Measurements from ENCODE around the gene IL23A.

Gene IL23A

DNA sequence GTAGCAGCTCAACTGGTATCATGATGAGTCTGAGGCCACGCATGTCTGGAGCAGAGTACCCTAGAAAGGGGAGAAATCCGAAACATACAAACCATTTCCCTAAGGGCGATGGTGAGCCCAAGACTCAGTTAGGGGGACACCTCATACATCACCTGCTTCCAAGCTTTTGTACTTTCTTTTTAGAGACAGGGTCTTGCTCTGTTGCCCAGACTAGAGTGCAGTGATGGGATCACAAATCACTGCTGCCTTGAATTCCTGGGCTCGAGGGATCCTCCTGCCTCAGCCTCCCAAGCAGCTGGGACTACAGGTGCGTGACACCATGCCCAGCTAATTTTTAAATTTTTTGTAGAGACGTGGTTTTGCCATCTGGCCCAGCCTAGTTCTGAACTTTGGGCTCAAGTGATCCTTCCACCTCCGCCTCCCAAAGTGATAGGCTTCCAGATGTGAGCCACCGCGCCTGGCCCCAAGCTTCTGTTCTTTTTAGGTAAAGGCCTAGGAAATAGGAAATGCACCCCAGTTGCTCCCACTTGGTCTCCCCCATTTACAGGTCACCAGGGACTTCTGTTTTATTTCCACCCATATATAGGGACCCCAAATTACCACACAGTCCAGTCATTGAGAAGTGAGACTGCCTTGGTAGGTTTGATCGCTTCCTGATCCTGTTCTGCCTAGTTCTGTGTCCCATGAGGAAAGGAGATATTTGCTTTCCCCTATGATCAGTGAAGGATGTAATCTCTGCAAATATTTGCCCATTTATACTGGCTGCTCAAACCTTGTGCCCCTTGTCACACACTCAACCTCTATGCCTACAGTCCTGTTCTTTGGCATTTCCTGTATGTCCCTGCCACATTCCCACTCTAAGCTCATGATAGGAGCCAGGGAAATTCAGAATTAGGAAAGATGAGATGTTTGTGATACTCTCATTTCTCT is 23.7 kb downstream of the IL23A start, which contains the start of gene APOF:
Gene APOF, minus strand, starts transcription at position 728 of the 930 bp plus-strand sequence. Its CDS starts 112 bp downstream, at position 616.
- ATAC-seq (ENCODE audit: insufficient read depth, low read depth): no peak

DNA sequence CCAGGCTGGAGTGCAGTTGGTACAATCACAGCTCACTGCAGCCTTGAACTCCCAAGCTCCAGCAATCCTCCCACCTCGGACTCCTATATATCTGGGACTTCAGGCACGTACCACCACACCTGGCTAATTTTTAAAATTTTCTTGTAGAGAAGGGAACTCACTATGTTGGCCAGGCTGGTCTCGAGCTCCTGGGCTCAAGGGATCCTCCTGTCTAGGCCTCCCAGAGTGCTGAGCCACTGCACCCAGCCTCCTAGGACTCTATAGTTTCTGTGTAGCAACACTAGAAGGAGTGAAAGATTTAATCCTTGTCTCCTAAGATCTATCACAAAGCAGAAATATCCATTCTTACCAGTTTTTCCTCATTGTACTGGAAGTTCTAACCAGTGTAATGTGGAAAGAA is 28.3 kb downstream of the IL23A start:
- Histone ChIP-seq H3K27ac (ENCODE audit: low read length) (no peak overlapping the region), H3K9ac (ENCODE audit: low read depth, low read length) (no peak overlapping the region), H2AFZ (ENCODE audit: low read depth, low read length) (no peak overlapping the region), H3K4me1 (ENCODE audit: insufficient read depth, low read length) (no peaks in the 10 kb centered on the region), H4K20me1 (ENCODE audit: insufficient read depth, low read length) (no peaks in the 10 kb centered on the region), H3K27me3 (ENCODE audit: insufficient read depth, low read length, poor library complexity) (no peaks in the 10 kb centered on the region), H3K4me2 (ENCODE audit: insufficient read depth, low read length) (no peak overlapping the region), H3K9me3 (ENCODE audit: insufficient read depth, low read length, severe bottlenecking) (no peaks in the 10 kb centered on the region), H3K4me3 (ENCODE audit: low read depth in 1 of 2, low read length in 2 of 2) (no peak overlapping the region), H3K79me2 (ENCODE audit: insufficient read depth, low read length) (no peaks in the 10 kb centered on the region), H3K36me3 (ENCODE audit: insufficient read depth, low read length) (no peaks in the 10 kb centered on the region)
- no peak for TF ChIP-seq EZH2 (IDR thresholded peaks at IDR 0.05; ENCODE audit: borderline replicate concordance, low read depth, low read length, severe bottlenecking)
- TF ChIP-seq, protein P1, sequence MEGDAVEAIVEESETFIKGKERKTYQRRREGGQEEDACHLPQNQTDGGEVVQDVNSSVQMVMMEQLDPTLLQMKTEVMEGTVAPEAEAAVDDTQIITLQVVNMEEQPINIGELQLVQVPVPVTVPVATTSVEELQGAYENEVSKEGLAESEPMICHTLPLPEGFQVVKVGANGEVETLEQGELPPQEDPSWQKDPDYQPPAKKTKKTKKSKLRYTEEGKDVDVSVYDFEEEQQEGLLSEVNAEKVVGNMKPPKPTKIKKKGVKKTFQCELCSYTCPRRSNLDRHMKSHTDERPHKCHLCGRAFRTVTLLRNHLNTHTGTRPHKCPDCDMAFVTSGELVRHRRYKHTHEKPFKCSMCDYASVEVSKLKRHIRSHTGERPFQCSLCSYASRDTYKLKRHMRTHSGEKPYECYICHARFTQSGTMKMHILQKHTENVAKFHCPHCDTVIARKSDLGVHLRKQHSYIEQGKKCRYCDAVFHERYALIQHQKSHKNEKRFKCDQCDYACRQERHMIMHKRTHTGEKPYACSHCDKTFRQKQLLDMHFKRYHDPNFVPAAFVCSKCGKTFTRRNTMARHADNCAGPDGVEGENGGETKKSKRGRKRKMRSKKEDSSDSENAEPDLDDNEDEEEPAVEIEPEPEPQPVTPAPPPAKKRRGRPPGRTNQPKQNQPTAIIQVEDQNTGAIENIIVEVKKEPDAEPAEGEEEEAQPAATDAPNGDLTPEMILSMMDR (IDR thresholded peaks at IDR 0.05; ENCODE audit: borderline replicate concordance, extremely low read depth, low read length, poor library complexity, severe bottlenecking): no peak
- ATAC-seq (ENCODE audit: insufficient read depth, low read depth) (no peak), DNase-seq (no peak)

More for the DNA sequence above, 23.7 kb downstream of the IL23A start, which contains the start of gene APOF:
- no peak for DNase-seq
- Histone ChIP-seq H3K36me3 (ENCODE audit: insufficient read depth, low read length) (no peaks in the 10 kb centered on the region), H3K9me3 (ENCODE audit: insufficient read depth, low read length, severe bottlenecking) (no peaks in the 10 kb centered on the region), H3K4me1 (ENCODE audit: insufficient read depth, low read length) (peaks cover 27% of the 10 kb centered on the region), H3K4me3 (ENCODE audit: low read depth in 1 of 2, low read length in 2 of 2) (no peak within 1 kb of the TSS), H2AFZ (ENCODE audit: low read depth, low read length) (peak within 1 kb of the TSS; percentile 29; the same call in 1 of the 2 replicates), H3K4me2 (ENCODE audit: insufficient read depth, low read length) (no peak within 1 kb of the TSS), H3K27me3 (ENCODE audit: insufficient read depth, low read length, poor library complexity) (no peaks in the 10 kb centered on the region), H4K20me1 (ENCODE audit: insufficient read depth, low read length) (no peaks in the 10 kb centered on the region), H3K79me2 (ENCODE audit: insufficient read depth, low read length) (peaks cover 21% of the 10 kb centered on the region), H3K9ac (ENCODE audit: low read depth, low read length) (no peak within 1 kb of the TSS), H3K27ac (ENCODE audit: low read length) (no peak within 1 kb of the TSS)
- TF ChIP-seq, protein P1 (IDR thresholded peaks at IDR 0.05; ENCODE audit: borderline replicate concordance, extremely low read depth, low read length, poor library complexity, severe bottlenecking): no peak
- no peak for TF ChIP-seq EZH2 (IDR thresholded peaks at IDR 0.05; ENCODE audit: borderline replicate concordance, low read depth, low read length, severe bottlenecking)

DNA sequence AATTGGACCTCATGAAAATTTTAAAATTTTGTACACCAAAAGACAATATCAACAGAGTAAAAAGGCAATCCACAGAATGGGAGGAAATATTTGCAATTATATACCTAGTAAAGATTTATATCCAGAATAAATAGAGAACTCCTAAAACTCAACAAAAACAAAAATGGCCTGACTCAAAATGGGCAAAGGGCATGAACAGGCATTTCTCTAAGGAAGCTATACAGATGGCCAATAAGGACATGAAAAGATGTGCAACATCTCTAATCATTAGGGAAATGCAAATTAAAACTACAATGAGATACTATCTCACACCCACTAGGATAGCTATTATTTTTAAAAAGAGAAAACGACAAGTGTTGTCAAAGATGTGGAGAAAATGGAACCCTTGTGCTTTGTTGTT is 34.8 kb downstream of the IL23A start:
- Histone ChIP-seq H3K27ac (ENCODE audit: low read length) (no peak overlapping the region), H3K4me3 (ENCODE audit: low read depth in 1 of 2, low read length in 2 of 2) (no peak overlapping the region), H3K79me2 (ENCODE audit: insufficient read depth, low read length) (no peaks in the 10 kb centered on the region), H3K4me2 (ENCODE audit: insufficient read depth, low read length) (no peak overlapping the region), H3K9me3 (ENCODE audit: insufficient read depth, low read length, severe bottlenecking) (no peaks in the 10 kb centered on the region), H2AFZ (ENCODE audit: low read depth, low read length) (no peak overlapping the region), H4K20me1 (ENCODE audit: insufficient read depth, low read length) (no peaks in the 10 kb centered on the region), H3K4me1 (ENCODE audit: insufficient read depth, low read length) (no peaks in the 10 kb centered on the region), H3K27me3 (ENCODE audit: insufficient read depth, low read length, poor library complexity) (no peaks in the 10 kb centered on the region), H3K9ac (ENCODE audit: low read depth, low read length) (no peak overlapping the region), H3K36me3 (ENCODE audit: insufficient read depth, low read length) (no peaks in the 10 kb centered on the region)
- DNase-seq (no peak), ATAC-seq (ENCODE audit: insufficient read depth, low read depth) (no peak)
- TF ChIP-seq EZH2 (IDR thresholded peaks at IDR 0.05; ENCODE audit: borderline replicate concordance, low read depth, low read length, severe bottlenecking): no peak
- TF ChIP-seq, protein P1 (IDR thresholded peaks at IDR 0.05; ENCODE audit: borderline replicate concordance, extremely low read depth, low read length, poor library complexity, severe bottlenecking): no peak

All from DND-41 (cell line).